ENCODE measurements around the gene COL5A3.

The COL5A3 gene

GRCh38 chr19:9916719-9917118 lies 93.6 kb downstream of the COL5A3 start:
- H3K4me3 ChIP-seq (ENCODE audit: low read length): no peak overlapping the region
- TF ChIP-seq CTCF (IDR thresholded peaks at IDR 0.05; ENCODE audit: insufficient read depth, low read depth, low read length, missing control alignments): no peak
- no peak for DNase-seq (ENCODE audit: low read depth)

GRCh38 chr19:9914315-9915207 lies 95.7 kb downstream of the COL5A3 start:
- peak overlapping the region; percentile 49 for H3K4me3 ChIP-seq (ENCODE audit: low read length)
- peak; percentile 35 for TF ChIP-seq CTCF (IDR thresholded peaks at IDR 0.05; ENCODE audit: insufficient read depth, low read depth, low read length, missing control alignments)
- peak; percentile 84 for DNase-seq (ENCODE audit: low read depth)

- DNase-seq (ENCODE audit: low read depth): no peak
- no peak for TF ChIP-seq CTCF (IDR thresholded peaks at IDR 0.05; ENCODE audit: insufficient read depth, low read depth, low read length, missing control alignments)
- H3K4me3 ChIP-seq (ENCODE audit: low read length): peak overlapping the region; percentile 49
Measured at GRCh38 chr19:9914001-9914314, 96.3 kb downstream of the COL5A3 start.

GRCh38 chr19:9913237-9914000 lies 96.9 kb downstream of the COL5A3 start:
- DNase-seq (ENCODE audit: low read depth): no peak
- H3K4me3 ChIP-seq (ENCODE audit: low read length): no peak overlapping the region
- no peak for TF ChIP-seq CTCF (IDR thresholded peaks at IDR 0.05; ENCODE audit: insufficient read depth, low read depth, low read length, missing control alignments)

GRCh38 chr19:9912551-9913236 lies 97.6 kb downstream of the COL5A3 start:
- TF ChIP-seq CTCF (IDR thresholded peaks at IDR 0.05; ENCODE audit: insufficient read depth, low read depth, low read length, missing control alignments): no peak
- H3K4me3 ChIP-seq (ENCODE audit: low read length): no peak overlapping the region
- no peak for DNase-seq (ENCODE audit: low read depth)

GRCh38 chr19:9911524-9912185 lies 98.6 kb downstream of the COL5A3 start:
- no peak overlapping the region for H3K4me3 ChIP-seq (ENCODE audit: low read length)
- no peak for TF ChIP-seq CTCF (IDR thresholded peaks at IDR 0.05; ENCODE audit: insufficient read depth, low read depth, low read length, missing control alignments)
- DNase-seq (ENCODE audit: low read depth): no peak

All from epithelial cell of esophagus (primary cell).